H9 (cell line): ENCODE data around the gene PSPC1. TPM values are rescaled to one million over a fixed set of nuclear protein-coding genes. Genes with fewer than 3 reads are reported as not detected.
A peak's percentile ranks its signal among the peaks of the same experiment; 100 is the strongest.

Experiments
- DNase-seq: peaks from one replicate; pipeline ENCODE4 v3.0.0-alpha.2; 2017
- H2AFZ ChIP-seq: one replicate; pipeline ENCODE4 v1.6.1; 2013; ENCODE audit warnings: mild to moderate bottlenecking, low read length, control low read depth, moderate library complexity
- H2AK5ac ChIP-seq: 2 replicates; pipeline ENCODE4 v1.6.1; 2013; ENCODE audit warnings: low read length, control low read depth, mixed read lengths; ENCODE audit not compliant: insufficient read length
- H2BK120ac ChIP-seq: one replicate; pipeline ENCODE4 v1.6.1; 2013; ENCODE audit warnings: low read depth, mild to moderate bottlenecking, low read length, control low read depth, inconsistent platforms; ENCODE audit not compliant: poor library complexity, severe bottlenecking
- H2BK12ac ChIP-seq: 2 replicates; pipeline ENCODE4 v1.6.1; 2013; ENCODE audit warnings: low read length, control low read depth, mixed read lengths, low read depth; ENCODE audit not compliant: insufficient read length
- H2BK15ac ChIP-seq: 2 replicates; pipeline ENCODE4 v1.6.1; 2013; ENCODE audit warnings: low read depth, low read length, control low read depth
- H2BK20ac ChIP-seq: one replicate; pipeline ENCODE4 v1.6.1; 2013; ENCODE audit warnings: low read depth, mild to moderate bottlenecking, low read length, control low read depth, inconsistent platforms; ENCODE audit not compliant: poor library complexity, severe bottlenecking
- H2BK5ac ChIP-seq: 2 replicates; pipeline ENCODE4 v1.6.1; 2013; ENCODE audit warnings: low read length, control low read depth, mixed read lengths; ENCODE audit not compliant: insufficient read length
- H3K14ac ChIP-seq: 2 replicates; pipeline ENCODE4 v1.6.1; 2013; ENCODE audit warnings: low read length, control low read depth; ENCODE audit not compliant: insufficient read depth
- H3K18ac ChIP-seq: 2 replicates; pipeline ENCODE4 v1.6.1; 2013; ENCODE audit warnings: low read depth, mild to moderate bottlenecking, mixed read lengths, low read length, control low read depth; ENCODE audit not compliant: insufficient read length
- H3K23ac ChIP-seq: 2 replicates; pipeline ENCODE4 v1.6.1; 2013; ENCODE audit warnings: low read length, control low read depth, mixed read lengths, low read depth; ENCODE audit not compliant: insufficient read length
- H3K23me2 ChIP-seq: 2 replicates; pipeline ENCODE4 v1.6.1; 2013; ENCODE audit warnings: low read depth, mild to moderate bottlenecking, mixed read lengths, low read length, control low read depth; ENCODE audit not compliant: insufficient read length, poor library complexity, severe bottlenecking
- H3K27ac ChIP-seq: 2 replicates; pipeline ENCODE4 v1.5.1; 2013; ENCODE audit warnings: low read length, control low read depth, mixed read lengths, low read depth; ENCODE audit not compliant: insufficient read length
- H3K27me3 ChIP-seq: 2 replicates; pipeline ENCODE4 v1.6.1; 2013; ENCODE audit warnings: low read length, control low read depth, inconsistent platforms; ENCODE audit not compliant: insufficient read depth
- H3K4ac ChIP-seq: 2 replicates; pipeline ENCODE4 v1.6.1; 2013; ENCODE audit warnings: low read depth, mild to moderate bottlenecking, control low read depth, inconsistent platforms, low read length, moderate library complexity
- H3K4me1 ChIP-seq: 2 replicates; pipeline ENCODE4 v1.6.1; 2013; ENCODE audit warnings: low read length, control low read depth, inconsistent platforms; ENCODE audit not compliant: insufficient read depth
- H3K4me2 ChIP-seq: 2 replicates; pipeline ENCODE4 v1.6.1; 2013; ENCODE audit warnings: low read length, control low read depth, mixed read lengths; ENCODE audit not compliant: insufficient read length, insufficient read depth
- H3K56ac ChIP-seq: 2 replicates; pipeline ENCODE4 v1.6.1; 2013; ENCODE audit warnings: low read depth, mild to moderate bottlenecking, mixed read lengths, low read length, control low read depth; ENCODE audit not compliant: insufficient read length
- H3K79me1 ChIP-seq: 2 replicates; pipeline ENCODE4 v1.6.1; 2013; ENCODE audit warnings: low read depth, mild to moderate bottlenecking, moderate library complexity, low read length, control low read depth, inconsistent platforms; ENCODE audit not compliant: insufficient read depth, poor library complexity, severe bottlenecking
- H3K79me2 ChIP-seq: 2 replicates; pipeline ENCODE4 v1.6.1; 2013; ENCODE audit warnings: low read length, control low read depth, inconsistent platforms; ENCODE audit not compliant: insufficient read depth
- H3K9ac ChIP-seq: 2 replicates; pipeline ENCODE4 v1.6.1; 2013; ENCODE audit warnings: low read length, control low read depth, mixed read lengths; ENCODE audit not compliant: insufficient read length; ENCODE audit errors: extremely low read depth
- H3K9me3 ChIP-seq: one replicate; pipeline ENCODE4 v1.6.1; 2013; ENCODE audit warnings: low read depth, low read length, inconsistent platforms; ENCODE audit not compliant: control insufficient read depth
- H3T11ph ChIP-seq: one replicate; pipeline ENCODE4 v1.6.1; 2013; ENCODE audit warnings: mild to moderate bottlenecking, low read length, control low read depth, inconsistent platforms
- H4K20me1 ChIP-seq: one replicate; pipeline ENCODE4 v1.6.1; 2013; ENCODE audit not compliant: control insufficient read depth, insufficient read length, insufficient read depth
- H4K5ac ChIP-seq: 2 replicates; pipeline ENCODE4 v1.6.1; 2013; ENCODE audit warnings: low read depth, mild to moderate bottlenecking, mixed read lengths, low read length, control low read depth; ENCODE audit not compliant: insufficient read length
- H4K8ac ChIP-seq: replicated peaks from 2 replicates; pipeline ENCODE4 v1.6.1; 2013; ENCODE audit warnings: low read length, control low read depth, mixed read lengths, low read depth; ENCODE audit not compliant: insufficient read length
- H4K91ac ChIP-seq: 2 replicates; pipeline ENCODE4 v1.6.1; 2013; ENCODE audit warnings: low read depth, mild to moderate bottlenecking, moderate library complexity, mixed read lengths, low read length, control low read depth; ENCODE audit not compliant: insufficient read length
- H3K27ac Mint-ChIP-seq, 3 experiments: 2 replicates in 2 of 3; 3 replicates in 1 of 3; pipeline ENCODE4 v1.8.0; 2020 to 2021; ENCODE audit warnings: mixed read lengths in 3 of 3, mild to moderate bottlenecking in 1 of 3, moderate library complexity in 1 of 3
- H3K27me3 Mint-ChIP-seq: 2 replicates; pipeline ENCODE4 v1.8.0; 2021; ENCODE audit warnings: low read depth, mild to moderate bottlenecking, moderate library complexity, mixed read lengths
- H3K36me3 Mint-ChIP-seq, 3 experiments: 2 replicates in 2 of 3; 3 replicates in 1 of 3; pipeline ENCODE4 v1.8.0; 2020 to 2021; ENCODE audit warnings: low read depth in 3 of 3, mixed read lengths in 3 of 3; ENCODE audit not compliant: insufficient read depth in 1 of 3
- H3K4me1 Mint-ChIP-seq, 2 experiments: 2 replicates each; pipeline ENCODE4 v1.8.0; 2020; ENCODE audit warnings: mixed read lengths in 2 of 2
- H3K4me3 Mint-ChIP-seq, 2 experiments: 2 replicates in 1 of 2; 3 replicates in 1 of 2; pipeline ENCODE4 v1.8.0; 2020 to 2021; ENCODE audit warnings: mild to moderate bottlenecking in 2 of 2, mixed read lengths in 2 of 2, moderate library complexity in 1 of 2
- H3K9me3 Mint-ChIP-seq, 2 experiments: 2 replicates in 1 of 2; 3 replicates in 1 of 2; pipeline ENCODE4 v1.8.0; 2020; ENCODE audit warnings: mild to moderate bottlenecking in 2 of 2, mixed read lengths in 2 of 2, moderate library complexity in 1 of 2
- WGBS: extraction: QIAGEN DNeasy Blood & Tissue Kit; methylation state at CpG from one replicate; pipeline ENCODE4 v1.1.7; 2013; ENCODE audit warnings: missing lambda C conversion rate, low lambda C conversion rate, mixed read lengths; ENCODE audit not compliant: insufficient read length; ENCODE audit errors: extremely low coverage; 5-methylcytosine and 5-hydroxymethylcytosine counted together
- total RNA-seq: library from RNA; stranded (reverse); gene quantifications from 2 replicates; pipeline ENCODE4 v1.2.1, GENCODE V29; 2021
- TF ChIP-seq, protein P1 (sequence below): fragments of 200-600 bp; sonication (generic); conservative IDR thresholded peaks from 3 replicates; pipeline ENCODE4 v1.8.0; 2021; ENCODE audit warnings: antibody characterized with exemption, mild to moderate bottlenecking

The PSPC1 gene
- total RNA-seq, 1 experiment from 2014 or later = 134 TPM

DNA sequence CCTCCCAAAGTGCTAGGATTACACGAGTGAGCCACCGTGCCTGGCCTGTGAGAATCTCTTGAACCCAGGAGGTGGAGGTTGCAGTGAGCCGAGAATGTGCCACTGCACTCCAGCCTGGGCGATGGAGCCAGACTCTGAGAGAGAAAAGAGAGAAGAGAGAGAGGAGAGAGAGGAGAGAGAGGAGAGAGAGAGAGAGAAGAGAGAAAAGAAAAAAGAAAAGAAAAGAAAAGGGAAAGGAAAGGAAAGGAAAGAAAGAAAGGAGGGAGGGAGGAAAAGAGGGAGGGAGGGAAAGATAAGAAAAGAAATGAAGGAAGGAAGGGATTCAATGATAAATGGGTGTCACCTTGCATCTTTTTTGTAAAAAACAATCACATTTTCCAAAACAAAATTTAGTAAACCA, 23.0 kb upstream of the PSPC1 start:
- no peaks in the 10 kb centered on the region for H4K20me1 ChIP-seq
- H3K56ac ChIP-seq = no peak overlapping the region
- H2BK20ac ChIP-seq = no peak overlapping the region
- no peak overlapping the region for H2BK15ac ChIP-seq
- Mint-ChIP-seq H3K9me3 (no peaks in the 10 kb centered on the region), H3K4me3 (no peak overlapping the region), H3K27me3 (no peaks in the 10 kb centered on the region), H3K36me3 (no peaks in the 10 kb centered on the region; a peak in 2 of 7 replicates), H3K27ac (peak overlapping the region in 1 of 3 experiments; percentile 45; a peak in 1 of 7 replicates), H3K4me1 (no peaks in the 10 kb centered on the region)
- no peak overlapping the region for H2BK12ac ChIP-seq
- H2AFZ ChIP-seq = no peak overlapping the region
- TF ChIP-seq, protein P1, sequence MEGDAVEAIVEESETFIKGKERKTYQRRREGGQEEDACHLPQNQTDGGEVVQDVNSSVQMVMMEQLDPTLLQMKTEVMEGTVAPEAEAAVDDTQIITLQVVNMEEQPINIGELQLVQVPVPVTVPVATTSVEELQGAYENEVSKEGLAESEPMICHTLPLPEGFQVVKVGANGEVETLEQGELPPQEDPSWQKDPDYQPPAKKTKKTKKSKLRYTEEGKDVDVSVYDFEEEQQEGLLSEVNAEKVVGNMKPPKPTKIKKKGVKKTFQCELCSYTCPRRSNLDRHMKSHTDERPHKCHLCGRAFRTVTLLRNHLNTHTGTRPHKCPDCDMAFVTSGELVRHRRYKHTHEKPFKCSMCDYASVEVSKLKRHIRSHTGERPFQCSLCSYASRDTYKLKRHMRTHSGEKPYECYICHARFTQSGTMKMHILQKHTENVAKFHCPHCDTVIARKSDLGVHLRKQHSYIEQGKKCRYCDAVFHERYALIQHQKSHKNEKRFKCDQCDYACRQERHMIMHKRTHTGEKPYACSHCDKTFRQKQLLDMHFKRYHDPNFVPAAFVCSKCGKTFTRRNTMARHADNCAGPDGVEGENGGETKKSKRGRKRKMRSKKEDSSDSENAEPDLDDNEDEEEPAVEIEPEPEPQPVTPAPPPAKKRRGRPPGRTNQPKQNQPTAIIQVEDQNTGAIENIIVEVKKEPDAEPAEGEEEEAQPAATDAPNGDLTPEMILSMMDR = no peak
- H3K9ac ChIP-seq = no peak overlapping the region
- no peak overlapping the region for H4K91ac ChIP-seq
- H4K5ac ChIP-seq = no peak overlapping the region
- H2BK5ac ChIP-seq = no peak overlapping the region
- no peaks in the 10 kb centered on the region for H3K9me3 ChIP-seq
- H2AK5ac ChIP-seq = no peak overlapping the region
- H3T11ph ChIP-seq = no peak overlapping the region
- DNase-seq = no peak
- H3K27ac ChIP-seq = no peak overlapping the region
- no peak overlapping the region for H3K4me2 ChIP-seq
- no peak overlapping the region for H3K4ac ChIP-seq
- no peaks in the 10 kb centered on the region for H3K27me3 ChIP-seq
- H3K4me1 ChIP-seq = no peaks in the 10 kb centered on the region
- no peak overlapping the region for H3K23ac ChIP-seq
- no peaks in the 10 kb centered on the region for H3K23me2 ChIP-seq
- no CpG with 5 or more reads among the region's 4 CpGs for WGBS
- H3K14ac ChIP-seq = no peak overlapping the region
- no peak overlapping the region for H2BK120ac ChIP-seq
- H3K18ac ChIP-seq = no peak overlapping the region
- no peak overlapping the region for H4K8ac ChIP-seq
- H3K79me1 ChIP-seq = no peaks in the 10 kb centered on the region
- H3K79me2 ChIP-seq = no peaks in the 10 kb centered on the region
